GM21360 (cell line): Measurements from ENCODE around the gene SIGLEC6.
"Not testable (repeated sequence)": the region's sequence is repeated elsewhere in the genome, so short reads cannot be mapped to it uniquely, and the experiment has no call there.

Experiments used
- ATAC-seq: cut with Tn5 transposase; IDR thresholded peaks from one replicate; pipeline ENCODE4 v1.9.1; 2021; ENCODE audit warnings: mild to moderate bottlenecking, moderate library complexity; ENCODE audit not compliant: unreplicated experiment

SIGLEC6 gene

GRCh38 chr19:51509823-51510660 lies 21.4 kb downstream of the SIGLEC6 start:
- no peak for ATAC-seq

GRCh38 chr19:51508059-51508733 lies 23.3 kb downstream of the SIGLEC6 start:
- no peak for ATAC-seq

GRCh38 chr19:51507640-51508058 lies 23.8 kb downstream of the SIGLEC6 start:
- ATAC-seq, result no peak

GRCh38 chr19:51507192-51507591 lies 24.3 kb downstream of the SIGLEC6 start:
- no peak for ATAC-seq

GRCh38 chr19:51505904-51506303 lies 25.6 kb downstream of the SIGLEC6 start:
- no peak for ATAC-seq

GRCh38 chr19:51503896-51504295 lies 27.6 kb downstream of the SIGLEC6 start:
- ATAC-seq, result no peak

GRCh38 chr19:51503286-51503817 lies 28.1 kb downstream of the SIGLEC6 start:
- no peak for ATAC-seq

GRCh38 chr19:51501594-51502263 lies 29.7 kb downstream of the SIGLEC6 start, which contains the start of gene SIGLEC12:
Gene SIGLEC12 (minus strand): TSS chr19:51501800. CDS start chr19:51501733, 67 bp downstream.
- no peak for ATAC-seq

- not testable (repeated sequence) for ATAC-seq
These were observed 30.5 kb downstream of the SIGLEC6 start for GRCh38 chr19:51500931-51501330.

GRCh38 chr19:51497666-51498065 lies 33.8 kb downstream of the SIGLEC6 start:
- no peak for ATAC-seq

GRCh38 chr19:51493776-51494175 lies 37.7 kb downstream of the SIGLEC6 start:
- ATAC-seq, result no peak

GRCh38 chr19:51491586-51491985 lies 39.9 kb downstream of the SIGLEC6 start:
- ATAC-seq, result no peak

GRCh38 chr19:51490676-51491075 lies 40.8 kb downstream of the SIGLEC6 start:
- no peak for ATAC-seq

- no peak for ATAC-seq
These were observed 42.4 kb downstream of the SIGLEC6 start for GRCh38 chr19:51489113-51489512.

- ATAC-seq, result no peak
These were observed 43.0 kb downstream of the SIGLEC6 start for GRCh38 chr19:51488491-51488890.

GRCh38 chr19:51485960-51486660 lies 45.4 kb downstream of the SIGLEC6 start:
- no peak for ATAC-seq

- ATAC-seq, result no peak
These were observed 50.9 kb downstream of the SIGLEC6 start for GRCh38 chr19:51480590-51480989.

- no peak for ATAC-seq
These were observed 51.7 kb downstream of the SIGLEC6 start for GRCh38 chr19:51479531-51480331.

- no peak for ATAC-seq
These were observed 52.9 kb downstream of the SIGLEC6 start, which contains the start of gene CEACAM18 for GRCh38 chr19:51478381-51479234. Gene CEACAM18 (plus strand): TSS chr19:51478539.
